Neural cell (in vitro differentiated cells): Measurements from ENCODE around the gene INPP5E. TPM values are rescaled to one million over a fixed set of nuclear protein-coding genes. Genes with fewer than 3 reads are reported as not detected.
A peak's percentile ranks its signal among the peaks of the same experiment; 100 is the strongest.

Experiments
- H2AFZ ChIP-seq: fragments of 200-600, 300-800 bp; sonication (generic), shearing (Covaris generic); 2 replicates; pipeline ENCODE4 v1.6.0; 2014; ENCODE audit warnings: low read depth, mild to moderate bottlenecking, antibody characterized with exemption, low read length, moderate library complexity
- H3F3A ChIP-seq: fragments of 200-600 bp; shearing (Covaris generic); 2 replicates; pipeline ENCODE4 v1.6.1; 2016; ENCODE audit warnings: mild to moderate bottlenecking, moderate library complexity, mixed read lengths, antibody characterized with exemption, low read length; ENCODE audit not compliant: insufficient read depth, poor library complexity, severe bottlenecking
- H3K27ac ChIP-seq: fragments of 200-600, 300-800 bp; sonication (generic), shearing (Covaris generic); 2 replicates; pipeline ENCODE4 v1.5.1; 2014; ENCODE audit warnings: mild to moderate bottlenecking, low read length, moderate library complexity
- H3K27me3 ChIP-seq: fragments of 300-800, 200-600 bp; sonication (generic), shearing (Covaris generic); 2 replicates; pipeline ENCODE4 v1.6.0; 2014; ENCODE audit warnings: mild to moderate bottlenecking, low read depth, low read length, moderate library complexity; ENCODE audit not compliant: insufficient read depth
- H3K36me3 ChIP-seq: fragments of 300-800, 200-600 bp; sonication (generic), shearing (Covaris generic); 2 replicates; pipeline ENCODE4 v1.5.1; 2014; ENCODE audit warnings: mild to moderate bottlenecking, antibody characterized with exemption, low read length, moderate library complexity; ENCODE audit not compliant: insufficient read depth
- H3K4me2 ChIP-seq: fragments of 300-800, 200-600 bp; sonication (generic), shearing (Covaris generic); 2 replicates; pipeline ENCODE4 v1.6.0; 2014; ENCODE audit warnings: mild to moderate bottlenecking, low read length
- H3K4me3 ChIP-seq: fragments of 300-800, 200-600 bp; sonication (generic), shearing (Covaris generic); 2 replicates; pipeline ENCODE4 v1.5.1; 2014; ENCODE audit warnings: mild to moderate bottlenecking, low read length, moderate library complexity
- H3K79me2 ChIP-seq: fragments of 200-600 bp; shearing (Covaris generic); replicated peaks from 2 replicates; pipeline ENCODE4 v1.6.0; 2014; ENCODE audit warnings: mild to moderate bottlenecking, low read length, moderate library complexity; ENCODE audit not compliant: insufficient read depth
- H3K9ac ChIP-seq: fragments of 300-800, 200-600 bp; sonication (generic), shearing (Covaris generic); 2 replicates; pipeline ENCODE4 v1.6.1; 2016; ENCODE audit warnings: mild to moderate bottlenecking, low read length, mixed read lengths
- H3K9me2 ChIP-seq: fragments of 200-600 bp; shearing (Covaris generic); 2 replicates; pipeline ENCODE4 v1.6.1; 2016; ENCODE audit warnings: mild to moderate bottlenecking, low read length, mixed read lengths; ENCODE audit not compliant: insufficient read depth
- H3K9me3 ChIP-seq: fragments of 200-600, 300-800 bp; sonication (generic), shearing (Covaris generic); 2 replicates; pipeline ENCODE4 v1.6.1; 2016; ENCODE audit warnings: mild to moderate bottlenecking, mixed run types, low read length, moderate library complexity, mixed read lengths
- H4K20me1 ChIP-seq: fragments of 200-600 bp; shearing (Covaris generic); 2 replicates; pipeline ENCODE4 v1.6.1; 2016; ENCODE audit warnings: mild to moderate bottlenecking, mixed run types; ENCODE audit not compliant: insufficient read depth
- EP300 ChIP-seq: fragments of 450-650 bp; conservative IDR thresholded peaks from 2 replicates; pipeline ENCODE4 v1.6.1; 2014; ENCODE audit warnings: antibody characterized with exemption, mild to moderate bottlenecking, moderate library complexity; ENCODE audit not compliant: poor library complexity, severe bottlenecking
- EZH2 ChIP-seq: fragments of 200-600, 300-800 bp; shearing (Covaris generic), sonication (generic); IDR thresholded peaks from 2 replicates; pipeline ENCODE4 v1.6.1; 2014; ENCODE audit warnings: antibody characterized with exemption, low read length, borderline replicate concordance, mild to moderate bottlenecking; ENCODE audit not compliant: insufficient read depth, poor library complexity, severe bottlenecking
- MXI1 ChIP-seq: fragments of 450-650 bp; conservative IDR thresholded peaks from 2 replicates; pipeline ENCODE4 v1.6.1; 2014; ENCODE audit warnings: antibody characterized with exemption, mild to moderate bottlenecking; ENCODE audit not compliant: poor library complexity, severe bottlenecking
- POLR2AphosphoS5 ChIP-seq: IDR thresholded peaks from 2 replicates; pipeline ENCODE4 v1.6.1; 2012
- RAD21 ChIP-seq: fragments of 450-650 bp; conservative IDR thresholded peaks from 2 replicates; pipeline ENCODE4 v1.6.1; 2014; ENCODE audit warnings: antibody characterized with exemption, mild to moderate bottlenecking, moderate library complexity
- SMC3 ChIP-seq: fragments of 450-650 bp; conservative IDR thresholded peaks from 2 replicates; pipeline ENCODE4 v1.6.1; 2014; ENCODE audit warnings: antibody characterized with exemption, mild to moderate bottlenecking, moderate library complexity; ENCODE audit not compliant: poor library complexity
- TAF1 ChIP-seq: IDR thresholded peaks from 2 replicates; pipeline ENCODE4 v1.6.1; 2012; ENCODE audit warnings: low read depth
- polyA plus RNA-seq: library from polyadenylated mRNA; depleted of rRNA; stranded (reverse); fragments of >200 nt; gene quantifications from 2 replicates; pipeline ENCODE4 v1.2.3, GENCODE V29; 2014
- TF ChIP-seq, protein P1 (sequence below): fragments of 450-650 bp; IDR thresholded peaks from 2 replicates; pipeline ENCODE4 v1.5.1; 2014; ENCODE audit warnings: antibody characterized with exemption, mild to moderate bottlenecking, moderate library complexity; ENCODE audit not compliant: poor library complexity, severe bottlenecking
- TF ChIP-seq, protein P2 (sequence below): IDR thresholded peaks from 2 replicates; pipeline ENCODE4 v1.6.1; 2012; ENCODE audit warnings: borderline replicate concordance

Gene INPP5E
- polyA plus RNA-seq, 1 donor from 2014 or later, result 17.9 TPM

- Histone ChIP-seq H2AFZ (no peak overlapping the region), H4K20me1 (peaks cover 4% of the 10 kb centered on the region), H3K9me2 (no peaks in the 10 kb centered on the region), H3K4me3 (no peak overlapping the region), H3K27me3 (no peaks in the 10 kb centered on the region), H3K9ac (peak overlapping the region; percentile 5), H3K36me3 (no peaks in the 10 kb centered on the region), H3K4me2 (no peak overlapping the region), H3K27ac (no peak overlapping the region), H3K9me3 (no peaks in the 10 kb centered on the region), H3K79me2 (peaks cover 10% of the 10 kb centered on the region), H3F3A (no peaks in the 10 kb centered on the region)
- no peak for TF ChIP-seq MXI1
- no peak for TF ChIP-seq POLR2AphosphoS5
- TF ChIP-seq, protein P1, sequence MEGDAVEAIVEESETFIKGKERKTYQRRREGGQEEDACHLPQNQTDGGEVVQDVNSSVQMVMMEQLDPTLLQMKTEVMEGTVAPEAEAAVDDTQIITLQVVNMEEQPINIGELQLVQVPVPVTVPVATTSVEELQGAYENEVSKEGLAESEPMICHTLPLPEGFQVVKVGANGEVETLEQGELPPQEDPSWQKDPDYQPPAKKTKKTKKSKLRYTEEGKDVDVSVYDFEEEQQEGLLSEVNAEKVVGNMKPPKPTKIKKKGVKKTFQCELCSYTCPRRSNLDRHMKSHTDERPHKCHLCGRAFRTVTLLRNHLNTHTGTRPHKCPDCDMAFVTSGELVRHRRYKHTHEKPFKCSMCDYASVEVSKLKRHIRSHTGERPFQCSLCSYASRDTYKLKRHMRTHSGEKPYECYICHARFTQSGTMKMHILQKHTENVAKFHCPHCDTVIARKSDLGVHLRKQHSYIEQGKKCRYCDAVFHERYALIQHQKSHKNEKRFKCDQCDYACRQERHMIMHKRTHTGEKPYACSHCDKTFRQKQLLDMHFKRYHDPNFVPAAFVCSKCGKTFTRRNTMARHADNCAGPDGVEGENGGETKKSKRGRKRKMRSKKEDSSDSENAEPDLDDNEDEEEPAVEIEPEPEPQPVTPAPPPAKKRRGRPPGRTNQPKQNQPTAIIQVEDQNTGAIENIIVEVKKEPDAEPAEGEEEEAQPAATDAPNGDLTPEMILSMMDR, result no peak
- TF ChIP-seq EP300, result no peak
- TF ChIP-seq EZH2, result no peak
- no peak for TF ChIP-seq SMC3
- no peak for TF ChIP-seq RAD21
- TF ChIP-seq TAF1, result no peak
- TF ChIP-seq, protein P2, sequence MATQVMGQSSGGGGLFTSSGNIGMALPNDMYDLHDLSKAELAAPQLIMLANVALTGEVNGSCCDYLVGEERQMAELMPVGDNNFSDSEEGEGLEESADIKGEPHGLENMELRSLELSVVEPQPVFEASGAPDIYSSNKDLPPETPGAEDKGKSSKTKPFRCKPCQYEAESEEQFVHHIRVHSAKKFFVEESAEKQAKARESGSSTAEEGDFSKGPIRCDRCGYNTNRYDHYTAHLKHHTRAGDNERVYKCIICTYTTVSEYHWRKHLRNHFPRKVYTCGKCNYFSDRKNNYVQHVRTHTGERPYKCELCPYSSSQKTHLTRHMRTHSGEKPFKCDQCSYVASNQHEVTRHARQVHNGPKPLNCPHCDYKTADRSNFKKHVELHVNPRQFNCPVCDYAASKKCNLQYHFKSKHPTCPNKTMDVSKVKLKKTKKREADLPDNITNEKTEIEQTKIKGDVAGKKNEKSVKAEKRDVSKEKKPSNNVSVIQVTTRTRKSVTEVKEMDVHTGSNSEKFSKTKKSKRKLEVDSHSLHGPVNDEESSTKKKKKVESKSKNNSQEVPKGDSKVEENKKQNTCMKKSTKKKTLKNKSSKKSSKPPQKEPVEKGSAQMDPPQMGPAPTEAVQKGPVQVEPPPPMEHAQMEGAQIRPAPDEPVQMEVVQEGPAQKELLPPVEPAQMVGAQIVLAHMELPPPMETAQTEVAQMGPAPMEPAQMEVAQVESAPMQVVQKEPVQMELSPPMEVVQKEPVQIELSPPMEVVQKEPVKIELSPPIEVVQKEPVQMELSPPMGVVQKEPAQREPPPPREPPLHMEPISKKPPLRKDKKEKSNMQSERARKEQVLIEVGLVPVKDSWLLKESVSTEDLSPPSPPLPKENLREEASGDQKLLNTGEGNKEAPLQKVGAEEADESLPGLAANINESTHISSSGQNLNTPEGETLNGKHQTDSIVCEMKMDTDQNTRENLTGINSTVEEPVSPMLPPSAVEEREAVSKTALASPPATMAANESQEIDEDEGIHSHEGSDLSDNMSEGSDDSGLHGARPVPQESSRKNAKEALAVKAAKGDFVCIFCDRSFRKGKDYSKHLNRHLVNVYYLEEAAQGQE, result no peak
These were observed 46.5 kb upstream of the INPP5E start for GRCh38 chr9:136486131-136486530.

- Histone ChIP-seq H3K4me3 (no peak overlapping the region), H3K27me3 (no peaks in the 10 kb centered on the region), H3K4me2 (no peak overlapping the region), H3K36me3 (no peaks in the 10 kb centered on the region), H4K20me1 (peaks cover 4% of the 10 kb centered on the region), H3K79me2 (peaks cover 16% of the 10 kb centered on the region), H3K27ac (no peak overlapping the region), H3F3A (no peaks in the 10 kb centered on the region), H3K9me2 (no peaks in the 10 kb centered on the region), H3K9ac (peak overlapping the region; percentile 86), H2AFZ (no peak overlapping the region), H3K9me3 (no peaks in the 10 kb centered on the region)
- no peak for TF ChIP-seq POLR2AphosphoS5
- TF ChIP-seq EP300, result no peak
- TF ChIP-seq RAD21, result peak; percentile 63
- TF ChIP-seq MXI1, result no peak
- TF ChIP-seq, protein P2, result no peak
- no peak for TF ChIP-seq TAF1
- TF ChIP-seq, protein P1, result peak; percentile 74
- peak; percentile 73 for TF ChIP-seq SMC3
- no peak for TF ChIP-seq EZH2
These were observed 45.7 kb upstream of the INPP5E start for GRCh38 chr9:136485049-136486045.
